K562 (cell line): Measurements from ENCODE around the gene CCDC71L. TPM values are rescaled to one million over a fixed set of nuclear protein-coding genes. Genes with fewer than 3 reads are reported as not detected.

Experiments
- BRD9 ChIP-seq: fragments of 450-650 bp; IDR thresholded peaks from 2 replicates; pipeline ENCODE4 v1.6.1; 2018; ENCODE audit warnings: low read depth; ENCODE audit not compliant: partially characterized antibody
- HDAC8 ChIP-seq: fragments of 450-650 bp; IDR thresholded peaks from 2 replicates; pipeline ENCODE4 v1.6.1; 2016; ENCODE audit warnings: mild to moderate bottlenecking, missing genetic modification characterization, moderate library complexity, missing compliant biosample characterization
- HMGN3 ChIP-seq: IDR thresholded peaks from 2 replicates; pipeline ENCODE4 v1.6.1; 2011; ENCODE audit warnings: borderline replicate concordance, low read depth, mild to moderate bottlenecking, mixed read lengths, low read length; ENCODE audit not compliant: insufficient read length; ENCODE audit errors: extremely low read depth
- KDM4B ChIP-seq, 2 experiments: fragments of 450-650 bp in 1 of 2; sonication (generic) in 1 of 2; IDR thresholded peaks; 2 replicates each; pipeline ENCODE4 v1.6.1; 2016 to 2017; ENCODE audit warnings: borderline replicate concordance in 2 of 2, antibody characterized with exemption in 1 of 2, low read depth in 1 of 2, mild to moderate bottlenecking in 1 of 2
- POLR2AphosphoS5 ChIP-seq: IDR thresholded peaks from 2 replicates; pipeline ENCODE4 v1.6.1; 2011; ENCODE audit warnings: mild to moderate bottlenecking, low read depth, low read length, moderate library complexity; ENCODE audit not compliant: control insufficient read depth, insufficient read depth
- RHOXF2B ChIP-seq: fragments of 250-450 bp; sonication (Bioruptor Pico); conservative IDR thresholded peaks from 2 replicates; pipeline ENCODE4 v1.5.1; 2021
- SIRT6 ChIP-seq: IDR thresholded peaks from one replicate; pipeline ENCODE4 v1.6.1; 2012; ENCODE audit warnings: low read depth, mild to moderate bottlenecking, control low read depth, inconsistent platforms, low read length, moderate library complexity
- SUPT5H ChIP-seq: fragments of 450-650 bp; IDR thresholded peaks from 2 replicates; pipeline ENCODE4 v1.6.1; 2016
- U2AF1 ChIP-seq: fragments of 200-400 bp; formaldehyde crosslinking; optimal IDR thresholded peaks from 2 replicates; pipeline ENCODE3; 2017; ENCODE audit warnings: mild to moderate bottlenecking, low read depth, low read length, moderate library complexity
- XRCC5 ChIP-seq: fragments of 200-400 bp; formaldehyde crosslinking; IDR thresholded peaks from 2 replicates; pipeline ENCODE4 v1.6.1; 2017; ENCODE audit warnings: low read depth, mild to moderate bottlenecking, low read length
- ZEB2 ChIP-seq: fragments of 450-650 bp; IDR thresholded peaks from 2 replicates; pipeline ENCODE4 v1.6.1; 2016
- ZNF184 ChIP-seq: sonication (generic); formaldehyde crosslinking; IDR thresholded peaks from 2 replicates; pipeline ENCODE4 v1.5.0; 2020; ENCODE audit warnings: missing genetic modification reagents
- ZNF699 ChIP-seq: fragments of 250-450 bp; sonication (Bioruptor Pico); IDR thresholded peaks from 2 replicates; pipeline ENCODE4 v1.8.0; 2021; ENCODE audit warnings: mild to moderate bottlenecking, moderate library complexity; ENCODE audit not compliant: insufficient replicate concordance
- polyA plus RNA-seq, 8 experiments: library from polyadenylated mRNA; depleted of rRNA in 4 of 8; stranded (reverse) in 5 of 8; unstranded in 3 of 8; fragments of >200 nt; fragmentation: Nextera tagmentation in 2 of 8; fragmentation: Illumina TruSeq in 1 of 8; extraction: Ambion mirVana in 2 of 8; extraction: Trizol in 1 of 8; gene quantifications; 2 replicates each; pipeline versions ENCODE4 v1.2.1 to v1.2.3, GENCODE V29; 2011 to 2014; ENCODE audit warnings: inconsistent platforms in 1 of 8, missing spikeins in 1 of 8
- total RNA-seq, 7 experiments: library from RNA; depleted of rRNA in 6 of 7; stranded (reverse); fragments of >200 nt in 6 of 7; fragmentation: Illumina TruSeq in 2 of 7; extraction: Trizol in 2 of 7; gene quantifications; 2 replicates each; pipeline versions ENCODE4 v1.2.1 to v1.2.3, GENCODE V29; 2011 to 2021; ENCODE audit warnings: low replicate concordance in 1 of 7
- TF ChIP-seq, protein P1 (sequence below): sonication (generic); formaldehyde crosslinking; IDR thresholded peaks from 2 replicates; pipeline ENCODE4 v1.8.0; 2022; ENCODE audit warnings: mild to moderate bottlenecking, missing genetic modification reagents, borderline replicate concordance
- TF ChIP-seq, protein P2 (sequence below): sonication (generic); formaldehyde crosslinking; IDR thresholded peaks from 2 replicates; pipeline ENCODE4 v1.9.0; 2022; ENCODE audit warnings: mild to moderate bottlenecking, missing genetic modification reagents
- TF ChIP-seq, protein P3 (sequence below): fragments of 450-650 bp; formaldehyde crosslinking; IDR thresholded peaks from 2 replicates; pipeline ENCODE4 v1.4.0; 2022; ENCODE audit warnings: missing genetic modification characterization
- TF ChIP-seq, protein P4 (sequence below), 3 experiments: fragments of 200-800 bp in 1 of 3; sonication (Bioruptor generic) in 1 of 3; sonication (generic) in 1 of 3; formaldehyde crosslinking in 1 of 3; IDR thresholded peaks; 2 replicates each; pipeline versions ENCODE4 v1.6.1 to v1.8.0; 2016 to 2022; ENCODE audit warnings: mild to moderate bottlenecking in 2 of 3, missing compliant biosample characterization in 2 of 3, missing genetic modification characterization in 2 of 3, missing genetic modification reagents in 1 of 3
- TF ChIP-seq, protein P5 (sequence below): sonication (generic); formaldehyde crosslinking; IDR thresholded peaks from 2 replicates; pipeline ENCODE4 v1.8.1; 2023; ENCODE audit warnings: mild to moderate bottlenecking, missing genetic modification reagents, moderate library complexity

Gene CCDC71L
- total and polyA plus RNA-seq, 9 of the 15 experiments (the other 6 are each of a cell fraction or from before 2014, with no cell fraction given): 5.7 to 108 (median 25.4) TPM

DNA sequence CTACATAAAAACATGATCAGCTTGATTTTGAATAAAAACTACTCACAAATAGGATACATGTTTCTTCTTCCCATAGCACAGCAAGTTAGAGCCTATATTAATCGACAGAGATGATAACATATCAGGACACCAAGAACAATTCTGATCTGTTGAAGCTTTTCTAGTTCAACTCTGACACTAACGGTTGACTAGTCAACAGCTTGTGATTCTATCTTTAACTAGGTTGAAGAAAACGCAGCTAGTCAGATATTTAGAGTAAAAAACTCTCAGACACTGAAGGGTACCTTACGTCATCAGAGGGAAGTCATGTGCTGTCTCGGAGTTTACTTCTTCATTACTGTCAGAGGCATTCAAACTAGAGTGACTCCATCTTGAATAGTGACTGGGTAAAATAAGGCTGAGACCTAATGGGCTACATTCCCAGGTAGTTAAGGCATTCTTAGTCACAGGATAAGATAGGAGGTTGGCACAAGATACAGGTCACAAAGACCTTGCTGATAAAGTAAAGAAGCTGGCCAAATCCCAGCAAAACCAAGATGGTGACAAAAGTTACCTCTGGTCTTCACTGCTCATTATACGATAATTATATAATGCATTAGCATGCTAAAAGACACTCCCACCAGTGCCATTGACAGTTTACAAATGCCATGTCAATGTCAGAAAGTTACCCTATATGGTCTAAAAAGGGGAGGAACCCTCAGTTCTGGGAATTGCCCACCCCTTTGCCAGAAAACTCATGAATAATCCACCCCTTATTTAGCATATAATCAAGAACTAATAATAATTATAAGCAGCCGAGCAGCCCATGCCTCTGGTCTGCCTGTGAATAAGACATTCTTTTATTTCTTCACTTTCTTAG is 21.3 kb downstream of the CCDC71L start (continued):
- TF ChIP-seq U2AF1 (no peak), SUPT5H (no peak), BRD9 (no peak), ZNF184 (CRISPR knock-in tag) (no peak), SIRT6 (no peak), RHOXF2B (CRISPR knock-in tag) (no peak), HMGN3 (no peak), HDAC8 (tag) (peak; percentile 78), ZNF699 (CRISPR knock-in tag) (no peak), ZEB2 (no peak), XRCC5 (no peak), POLR2AphosphoS5 (no peak), KDM4B (IDR thresholded peaks at IDR 0.05; ENCODE audit: borderline replicate concordance in 2 of 2, low read depth in 1 of 2) (no peak)
- TF ChIP-seq, protein P1, sequence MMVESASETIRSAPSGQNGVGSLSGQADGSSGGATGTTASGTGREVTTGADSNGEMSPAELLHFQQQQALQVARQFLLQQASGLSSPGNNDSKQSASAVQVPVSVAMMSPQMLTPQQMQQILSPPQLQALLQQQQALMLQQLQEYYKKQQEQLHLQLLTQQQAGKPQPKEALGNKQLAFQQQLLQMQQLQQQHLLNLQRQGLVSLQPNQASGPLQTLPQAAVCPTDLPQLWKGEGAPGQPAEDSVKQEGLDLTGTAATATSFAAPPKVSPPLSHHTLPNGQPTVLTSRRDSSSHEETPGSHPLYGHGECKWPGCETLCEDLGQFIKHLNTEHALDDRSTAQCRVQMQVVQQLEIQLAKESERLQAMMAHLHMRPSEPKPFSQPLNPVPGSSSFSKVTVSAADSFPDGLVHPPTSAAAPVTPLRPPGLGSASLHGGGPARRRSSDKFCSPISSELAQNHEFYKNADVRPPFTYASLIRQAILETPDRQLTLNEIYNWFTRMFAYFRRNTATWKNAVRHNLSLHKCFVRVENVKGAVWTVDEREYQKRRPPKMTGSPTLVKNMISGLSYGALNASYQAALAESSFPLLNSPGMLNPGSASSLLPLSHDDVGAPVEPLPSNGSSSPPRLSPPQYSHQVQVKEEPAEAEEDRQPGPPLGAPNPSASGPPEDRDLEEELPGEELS (CRISPR knock-in tag): no peak
- TF ChIP-seq, protein P2, sequence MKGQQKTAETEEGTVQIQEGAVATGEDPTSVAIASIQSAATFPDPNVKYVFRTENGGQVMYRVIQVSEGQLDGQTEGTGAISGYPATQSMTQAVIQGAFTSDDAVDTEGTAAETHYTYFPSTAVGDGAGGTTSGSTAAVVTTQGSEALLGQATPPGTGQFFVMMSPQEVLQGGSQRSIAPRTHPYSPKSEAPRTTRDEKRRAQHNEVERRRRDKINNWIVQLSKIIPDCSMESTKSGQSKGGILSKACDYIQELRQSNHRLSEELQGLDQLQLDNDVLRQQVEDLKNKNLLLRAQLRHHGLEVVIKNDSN (CRISPR knock-in tag): no peak
- TF ChIP-seq, protein P3, sequence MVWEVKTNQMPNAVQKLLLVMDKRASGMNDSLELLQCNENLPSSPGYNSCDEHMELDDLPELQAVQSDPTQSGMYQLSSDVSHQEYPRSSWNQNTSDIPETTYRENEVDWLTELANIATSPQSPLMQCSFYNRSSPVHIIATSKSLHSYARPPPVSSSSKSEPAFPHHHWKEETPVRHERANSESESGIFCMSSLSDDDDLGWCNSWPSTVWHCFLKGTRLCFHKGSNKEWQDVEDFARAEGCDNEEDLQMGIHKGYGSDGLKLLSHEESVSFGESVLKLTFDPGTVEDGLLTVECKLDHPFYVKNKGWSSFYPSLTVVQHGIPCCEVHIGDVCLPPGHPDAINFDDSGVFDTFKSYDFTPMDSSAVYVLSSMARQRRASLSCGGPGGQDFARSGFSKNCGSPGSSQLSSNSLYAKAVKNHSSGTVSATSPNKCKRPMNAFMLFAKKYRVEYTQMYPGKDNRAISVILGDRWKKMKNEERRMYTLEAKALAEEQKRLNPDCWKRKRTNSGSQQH (CRISPR knock-in tag): no peak
- TF ChIP-seq, protein P4, sequence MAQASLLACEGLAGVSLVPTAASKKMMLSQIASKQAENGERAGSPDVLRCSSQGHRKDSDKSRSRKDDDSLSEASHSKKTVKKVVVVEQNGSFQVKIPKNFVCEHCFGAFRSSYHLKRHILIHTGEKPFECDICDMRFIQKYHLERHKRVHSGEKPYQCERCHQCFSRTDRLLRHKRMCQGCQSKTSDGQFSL (CRISPR knock-in tag; IDR thresholded peaks at IDR 0.05): no peak
- TF ChIP-seq, protein P4 (tag; IDR thresholded peaks at IDR 0.05): peak; percentile 5 to 93; a peak in 2 of 4 replicates
- TF ChIP-seq, protein P5, sequence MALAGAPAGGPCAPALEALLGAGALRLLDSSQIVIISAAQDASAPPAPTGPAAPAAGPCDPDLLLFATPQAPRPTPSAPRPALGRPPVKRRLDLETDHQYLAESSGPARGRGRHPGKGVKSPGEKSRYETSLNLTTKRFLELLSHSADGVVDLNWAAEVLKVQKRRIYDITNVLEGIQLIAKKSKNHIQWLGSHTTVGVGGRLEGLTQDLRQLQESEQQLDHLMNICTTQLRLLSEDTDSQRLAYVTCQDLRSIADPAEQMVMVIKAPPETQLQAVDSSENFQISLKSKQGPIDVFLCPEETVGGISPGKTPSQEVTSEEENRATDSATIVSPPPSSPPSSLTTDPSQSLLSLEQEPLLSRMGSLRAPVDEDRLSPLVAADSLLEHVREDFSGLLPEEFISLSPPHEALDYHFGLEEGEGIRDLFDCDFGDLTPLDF: no peak
